ENCODE data around the gene PRKCE.

PRKCE gene

GRCh38 chr2:45990131-45990530, 338.7 kb downstream of the PRKCE start:
- H3K4me3 ChIP-seq (ENCODE audit: low read length), result no peak overlapping the region
- DNase-seq (ENCODE audit: low read depth), result no peak
- TF ChIP-seq, protein P1, sequence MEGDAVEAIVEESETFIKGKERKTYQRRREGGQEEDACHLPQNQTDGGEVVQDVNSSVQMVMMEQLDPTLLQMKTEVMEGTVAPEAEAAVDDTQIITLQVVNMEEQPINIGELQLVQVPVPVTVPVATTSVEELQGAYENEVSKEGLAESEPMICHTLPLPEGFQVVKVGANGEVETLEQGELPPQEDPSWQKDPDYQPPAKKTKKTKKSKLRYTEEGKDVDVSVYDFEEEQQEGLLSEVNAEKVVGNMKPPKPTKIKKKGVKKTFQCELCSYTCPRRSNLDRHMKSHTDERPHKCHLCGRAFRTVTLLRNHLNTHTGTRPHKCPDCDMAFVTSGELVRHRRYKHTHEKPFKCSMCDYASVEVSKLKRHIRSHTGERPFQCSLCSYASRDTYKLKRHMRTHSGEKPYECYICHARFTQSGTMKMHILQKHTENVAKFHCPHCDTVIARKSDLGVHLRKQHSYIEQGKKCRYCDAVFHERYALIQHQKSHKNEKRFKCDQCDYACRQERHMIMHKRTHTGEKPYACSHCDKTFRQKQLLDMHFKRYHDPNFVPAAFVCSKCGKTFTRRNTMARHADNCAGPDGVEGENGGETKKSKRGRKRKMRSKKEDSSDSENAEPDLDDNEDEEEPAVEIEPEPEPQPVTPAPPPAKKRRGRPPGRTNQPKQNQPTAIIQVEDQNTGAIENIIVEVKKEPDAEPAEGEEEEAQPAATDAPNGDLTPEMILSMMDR (IDR thresholded peaks at IDR 0.05; ENCODE audit: insufficient read depth, low read depth, low read length, missing control alignments), result no peak

- no peak overlapping the region for H3K4me3 ChIP-seq (ENCODE audit: low read length)
- DNase-seq (ENCODE audit: low read depth), result peak; percentile 92
- TF ChIP-seq, protein P1 (IDR thresholded peaks at IDR 0.05; ENCODE audit: insufficient read depth, low read depth, low read length, missing control alignments), result no peak
Measured at GRCh38 chr2:45992021-45992740, 340.7 kb downstream of the PRKCE start.

DNA sequence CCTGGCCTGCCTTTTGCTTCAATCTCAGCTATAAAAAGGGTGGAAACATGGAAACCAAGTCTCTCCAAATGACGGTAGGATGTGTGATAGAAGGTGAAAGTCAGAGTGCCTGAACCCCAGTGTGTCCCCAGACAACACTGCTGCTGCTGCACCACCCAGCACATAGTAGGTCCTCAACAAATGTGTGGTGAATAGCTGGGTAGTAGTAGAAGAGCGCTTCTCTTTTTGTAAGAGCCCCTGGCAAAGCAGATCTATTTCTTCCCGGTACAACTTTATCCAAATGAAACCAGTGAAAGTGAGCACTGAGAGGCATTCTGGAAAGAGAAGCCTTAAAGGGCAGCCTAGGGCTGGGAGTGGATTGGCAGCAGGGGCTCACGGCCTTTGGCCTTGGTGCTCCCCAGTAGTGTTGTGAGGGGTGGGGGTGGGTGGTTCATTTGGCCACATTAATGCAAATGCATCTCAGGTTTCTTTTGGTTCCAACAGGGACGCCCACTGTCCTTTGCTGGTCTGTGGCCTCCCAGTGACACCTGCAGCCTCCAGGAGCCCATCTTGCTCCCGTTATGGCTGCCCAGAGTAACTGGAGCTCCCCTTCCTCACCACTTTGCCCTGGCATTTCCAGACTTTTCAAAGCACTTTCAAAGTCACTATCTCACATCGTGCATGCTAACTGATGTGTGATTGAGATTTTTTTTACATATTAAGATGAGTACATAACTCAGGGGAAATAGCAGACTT, 341.4 kb downstream of the PRKCE start:
- H3K4me3 ChIP-seq (ENCODE audit: low read length), result no peak overlapping the region
- TF ChIP-seq, protein P1 (IDR thresholded peaks at IDR 0.05; ENCODE audit: insufficient read depth, low read depth, low read length, missing control alignments), result no peak
- no peak for DNase-seq (ENCODE audit: low read depth)

GRCh38 chr2:45993476-45993991, 342.1 kb downstream of the PRKCE start:
- DNase-seq (ENCODE audit: low read depth), result peak; percentile 85
- H3K4me3 ChIP-seq (ENCODE audit: low read length), result no peak overlapping the region
- TF ChIP-seq, protein P1 (IDR thresholded peaks at IDR 0.05; ENCODE audit: insufficient read depth, low read depth, low read length, missing control alignments), result peak; percentile 90

GRCh38 chr2:45994060-45994459, 342.6 kb downstream of the PRKCE start:
- TF ChIP-seq, protein P1 (IDR thresholded peaks at IDR 0.05; ENCODE audit: insufficient read depth, low read depth, low read length, missing control alignments), result no peak
- H3K4me3 ChIP-seq (ENCODE audit: low read length), result no peak overlapping the region
- DNase-seq (ENCODE audit: low read depth), result no peak

DNA sequence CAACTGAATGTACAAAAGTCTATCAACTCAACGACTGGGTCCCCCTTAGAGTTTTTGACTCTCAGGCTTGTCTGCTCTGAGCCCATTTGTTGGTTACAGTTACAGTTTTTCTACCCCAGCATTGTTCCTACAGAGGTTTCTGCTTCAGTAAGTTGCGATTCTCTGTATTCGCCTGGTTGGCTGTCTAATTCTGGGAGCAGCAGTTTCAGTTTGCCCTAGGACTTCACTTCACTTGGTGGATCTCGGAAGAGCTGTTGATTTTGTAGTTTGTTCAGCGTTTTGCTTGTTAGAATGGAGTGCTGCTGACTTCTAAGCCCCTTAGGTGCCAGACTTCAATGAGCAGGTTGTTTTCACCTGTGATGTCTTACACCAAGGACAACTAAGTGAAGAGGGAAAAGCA, 349.2 kb downstream of the PRKCE start:
- DNase-seq (ENCODE audit: low read depth), result no peak
- H3K4me3 ChIP-seq (ENCODE audit: low read length), result no peak overlapping the region
- TF ChIP-seq, protein P1 (IDR thresholded peaks at IDR 0.05; ENCODE audit: insufficient read depth, low read depth, low read length, missing control alignments), result no peak
